HG02943 (cell line): ENCODE measurements around the gene GNPTAB.
"Not testable (repeated sequence)": the region's sequence is repeated elsewhere in the genome, so short reads cannot be mapped to it uniquely, and the experiment has no call there.

Source experiments
- ATAC-seq: cut with Tn5 transposase; IDR thresholded peaks from one replicate; pipeline ENCODE4 v1.9.1; 2021; ENCODE audit warnings: mild to moderate bottlenecking, low read depth, moderate library complexity; ENCODE audit not compliant: unreplicated experiment

GNPTAB gene

GRCh38 chr12:101830367-101831325 is at the start of gene GNPTAB:
TSS of gene GNPTAB (minus strand) at chr12:101830959. CDS start at chr12:101830675, 284 bp downstream.
- ATAC-seq: peak; percentile 96

- ATAC-seq: no peak
These were observed 47.6 kb upstream of the GNPTAB start for GRCh38 chr12:101878243-101878821.

- peak; percentile 14 for ATAC-seq
These were observed 47.1 kb upstream of the GNPTAB start for GRCh38 chr12:101877806-101878242.

GRCh38 chr12:101876861-101877805 is 46.4 kb upstream of the GNPTAB start, which contains the start of gene DRAM1:
TSS of gene DRAM1 (plus strand) at chr12:101877580. CDS start at chr12:101877790, 210 bp downstream.
- peak; percentile 92 for ATAC-seq

GRCh38 chr12:101876322-101876860 is 45.6 kb upstream of the GNPTAB start:
- ATAC-seq: no peak

GRCh38 chr12:101875162-101875561 is 44.4 kb upstream of the GNPTAB start:
- ATAC-seq: no peak

- no peak for ATAC-seq
These were observed 40.2 kb upstream of the GNPTAB start for GRCh38 chr12:101870925-101871324.

- not testable (repeated sequence) for ATAC-seq
These were observed 36.9 kb upstream of the GNPTAB start for GRCh38 chr12:101867619-101868018.

- ATAC-seq: no peak
These were observed 36.0 kb upstream of the GNPTAB start for GRCh38 chr12:101866615-101867373.

- ATAC-seq: no peak
These were observed 33.2 kb upstream of the GNPTAB start for GRCh38 chr12:101863981-101864380.

- no peak for ATAC-seq
These were observed 31.5 kb upstream of the GNPTAB start for GRCh38 chr12:101862245-101862644.

- not testable (repeated sequence) for ATAC-seq
These were observed 30.9 kb upstream of the GNPTAB start for GRCh38 chr12:101861688-101862087.

GRCh38 chr12:101859664-101860607 is 29.2 kb upstream of the GNPTAB start:
- ATAC-seq: no peak

GRCh38 chr12:101858361-101858760 is 27.6 kb upstream of the GNPTAB start:
- no peak for ATAC-seq

GRCh38 chr12:101857043-101857558 is 26.3 kb upstream of the GNPTAB start:
- ATAC-seq: peak; percentile 39

- ATAC-seq: peak; percentile 29
These were observed 25.9 kb upstream of the GNPTAB start for GRCh38 chr12:101856614-101857013.

- no peak for ATAC-seq
These were observed 25.2 kb upstream of the GNPTAB start for GRCh38 chr12:101855976-101856375.

GRCh38 chr12:101855364-101855884 is 24.7 kb upstream of the GNPTAB start:
- no peak for ATAC-seq
